ENCODE measurements around the gene RPUSD3. TPM values are rescaled to one million over a fixed set of nuclear protein-coding genes. Genes with fewer than 3 reads are reported as not detected.

Gene RPUSD3
- total and polyA plus RNA-seq, 9 of the 15 experiments (the other 6 are each of a cell fraction or from before 2014, with no cell fraction given), result 13.8 to 99.0 (median 59.3) TPM

DNA sequence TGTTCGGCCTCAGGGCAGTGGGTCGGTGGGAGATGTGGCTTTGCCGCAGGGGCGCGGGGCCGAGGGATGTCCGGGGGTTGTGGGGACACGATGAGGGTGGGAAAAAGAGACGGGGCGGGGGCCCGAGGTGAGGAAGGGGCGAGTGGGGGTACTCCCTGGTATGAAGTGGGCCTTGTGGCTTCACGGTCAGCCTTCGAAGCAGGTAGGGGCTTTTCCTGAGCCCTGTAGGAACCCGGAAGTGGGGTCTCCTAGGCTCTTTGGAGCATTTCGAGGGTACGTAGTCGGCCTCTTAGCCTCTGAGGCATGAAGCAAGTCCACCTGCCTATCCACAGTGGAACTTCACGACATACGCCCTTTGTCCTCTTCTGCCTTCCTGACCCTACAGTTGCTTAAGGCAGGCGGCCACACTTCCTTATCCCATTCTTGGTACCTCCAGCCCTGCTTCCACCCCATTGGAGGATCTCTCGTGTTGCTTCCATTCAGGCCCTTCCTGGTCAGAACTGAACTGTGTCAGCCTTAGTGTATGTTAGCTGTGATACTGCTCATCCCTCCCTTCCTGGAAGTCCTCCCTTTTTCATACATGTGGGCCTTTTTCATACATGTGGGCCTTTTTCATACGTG, 50.5 kb downstream of the RPUSD3 start (continued):
- no peak for TF ChIP-seq RBM15 (IDR thresholded peaks at IDR 0.05; ENCODE audit: insufficient read depth, low read length)
- peak; percentile 51; the same call in 1 of the 2 replicates for TF ChIP-seq SPI1 (IDR thresholded peaks at IDR 0.05; ENCODE audit: borderline replicate concordance, low read depth, low read length)
- TF ChIP-seq SAFB2 (IDR thresholded peaks at IDR 0.05; ENCODE audit: borderline replicate concordance, low read depth, low read length, severe bottlenecking), result no peak
- peak; percentile 19 for TF ChIP-seq SUPT5H (IDR thresholded peaks at IDR 0.05)
- no peak for TF ChIP-seq EGR1 (conservative IDR thresholded peaks at IDR 0.05)
- no peak for TF ChIP-seq TRIM24 (IDR thresholded peaks at IDR 0.05)
- peak in 1 of 2 experiments; percentile 14; a peak in 1 of 4 replicates for TF ChIP-seq ARNT (IDR thresholded peaks at IDR 0.05)
- TF ChIP-seq CHD2 (IDR thresholded peaks at IDR 0.05; ENCODE audit: low read depth, low read length), result peak; percentile 41; the same call in 1 of the 2 replicates
- TF ChIP-seq GABPA (tag; conservative IDR thresholded peaks at IDR 0.05; ENCODE audit: low read depth), result peak; percentile 75
- no peak for TF ChIP-seq KLF6 (CRISPR knock-in tag; IDR thresholded peaks at IDR 0.05; ENCODE audit: borderline replicate concordance)
- TF ChIP-seq ZNF408 (CRISPR knock-in tag; IDR thresholded peaks at IDR 0.05; ENCODE audit: low read depth), result no peak
- no peak; the same call in 1 of the 2 replicates for TF ChIP-seq RB1 (IDR thresholded peaks at IDR 0.05; ENCODE audit: low read depth)
- peak; percentile 24 for TF ChIP-seq KDM5B (IDR thresholded peaks at IDR 0.05; ENCODE audit: insufficient replicate concordance, low read depth, low read length)
- TF ChIP-seq U2AF2 (optimal IDR thresholded peaks at IDR 0.05; ENCODE audit: low read depth, low read length), result no peak
- no peak for TF ChIP-seq PRMT5 (CRISPR knock-in tag; IDR thresholded peaks at IDR 0.05)
- TF ChIP-seq TAF7 (tag; IDR thresholded peaks at IDR 0.05), result peak; percentile 93
- TF ChIP-seq, protein P1, sequence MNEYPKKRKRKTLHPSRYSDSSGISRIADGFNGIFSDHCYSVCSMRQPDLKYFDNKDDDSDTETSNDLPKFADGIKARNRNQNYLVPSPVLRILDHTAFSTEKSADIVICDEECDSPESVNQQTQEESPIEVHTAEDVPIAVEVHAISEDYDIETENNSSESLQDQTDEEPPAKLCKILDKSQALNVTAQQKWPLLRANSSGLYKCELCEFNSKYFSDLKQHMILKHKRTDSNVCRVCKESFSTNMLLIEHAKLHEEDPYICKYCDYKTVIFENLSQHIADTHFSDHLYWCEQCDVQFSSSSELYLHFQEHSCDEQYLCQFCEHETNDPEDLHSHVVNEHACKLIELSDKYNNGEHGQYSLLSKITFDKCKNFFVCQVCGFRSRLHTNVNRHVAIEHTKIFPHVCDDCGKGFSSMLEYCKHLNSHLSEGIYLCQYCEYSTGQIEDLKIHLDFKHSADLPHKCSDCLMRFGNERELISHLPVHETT (CRISPR knock-in tag; conservative IDR thresholded peaks at IDR 0.05 in 1 of 2, IDR thresholded peaks at IDR 0.05 in 1 of 2), result peak in 1 of 2 experiments; percentile 9; a peak in 1 of 4 replicates
- no peak for TF ChIP-seq TOE1 (IDR thresholded peaks at IDR 0.05; ENCODE audit: borderline replicate concordance)
- no peak for TF ChIP-seq TOE1 (CRISPR knock-in tag; IDR thresholded peaks at IDR 0.05; ENCODE audit: borderline replicate concordance, low read depth)
- TF ChIP-seq, protein P2, sequence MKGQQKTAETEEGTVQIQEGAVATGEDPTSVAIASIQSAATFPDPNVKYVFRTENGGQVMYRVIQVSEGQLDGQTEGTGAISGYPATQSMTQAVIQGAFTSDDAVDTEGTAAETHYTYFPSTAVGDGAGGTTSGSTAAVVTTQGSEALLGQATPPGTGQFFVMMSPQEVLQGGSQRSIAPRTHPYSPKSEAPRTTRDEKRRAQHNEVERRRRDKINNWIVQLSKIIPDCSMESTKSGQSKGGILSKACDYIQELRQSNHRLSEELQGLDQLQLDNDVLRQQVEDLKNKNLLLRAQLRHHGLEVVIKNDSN (CRISPR knock-in tag; IDR thresholded peaks at IDR 0.05), result peak; percentile 47; the same call in 1 of the 2 replicates
- TF ChIP-seq ZC3H11A (IDR thresholded peaks at IDR 0.05; ENCODE audit: low read depth, low read length), result no peak
- TF ChIP-seq DIDO1 (tag; IDR thresholded peaks at IDR 0.05; ENCODE audit: low read depth), result 0 out of 2 replicates have a peak, but pooled peaks have one; percentile 59
- no peak for TF ChIP-seq PCBP2 (IDR thresholded peaks at IDR 0.05; ENCODE audit: low read depth, low read length, poor library complexity, severe bottlenecking)
- TF ChIP-seq PML (IDR thresholded peaks at IDR 0.05; ENCODE audit: low read length), result 0 out of 2 replicates have a peak, but pooled peaks have one; percentile 0
- TF ChIP-seq GATAD2A (IDR thresholded peaks at IDR 0.05), result 0 out of 2 replicates have a peak, but pooled peaks have one; percentile 37
- TF ChIP-seq, protein P3, sequence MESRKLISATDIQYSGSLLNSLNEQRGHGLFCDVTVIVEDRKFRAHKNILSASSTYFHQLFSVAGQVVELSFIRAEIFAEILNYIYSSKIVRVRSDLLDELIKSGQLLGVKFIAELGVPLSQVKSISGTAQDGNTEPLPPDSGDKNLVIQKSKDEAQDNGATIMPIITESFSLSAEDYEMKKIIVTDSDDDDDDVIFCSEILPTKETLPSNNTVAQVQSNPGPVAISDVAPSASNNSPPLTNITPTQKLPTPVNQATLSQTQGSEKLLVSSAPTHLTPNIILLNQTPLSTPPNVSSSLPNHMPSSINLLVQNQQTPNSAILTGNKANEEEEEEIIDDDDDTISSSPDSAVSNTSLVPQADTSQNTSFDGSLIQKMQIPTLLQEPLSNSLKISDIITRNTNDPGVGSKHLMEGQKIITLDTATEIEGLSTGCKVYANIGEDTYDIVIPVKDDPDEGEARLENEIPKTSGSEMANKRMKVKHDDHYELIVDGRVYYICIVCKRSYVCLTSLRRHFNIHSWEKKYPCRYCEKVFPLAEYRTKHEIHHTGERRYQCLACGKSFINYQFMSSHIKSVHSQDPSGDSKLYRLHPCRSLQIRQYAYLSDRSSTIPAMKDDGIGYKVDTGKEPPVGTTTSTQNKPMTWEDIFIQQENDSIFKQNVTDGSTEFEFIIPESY (CRISPR knock-in tag; IDR thresholded peaks at IDR 0.05), result no peak

Measured in K562 (cell line).